GM12865 (cell line): Measurements from ENCODE around the gene DUSP5.

Experiments used
- DNase-seq: peaks from one replicate; pipeline ENCODE4 v3.0.0; 2010; ENCODE audit warnings: low read depth
- H3K4me3 ChIP-seq: 2 replicates; pipeline ENCODE4 v1.5.1; 2011; ENCODE audit warnings: mild to moderate bottlenecking, low read depth, low read length, control low read depth
- CTCF ChIP-seq: IDR thresholded peaks from 2 replicates; pipeline ENCODE4 v1.5.1; 2011; ENCODE audit warnings: low read length, control low read depth, low read depth, inconsistent platforms; ENCODE audit not compliant: insufficient read depth; ENCODE audit errors: missing control alignments

The DUSP5 gene

GRCh38 chr10:110534571-110534970, 36.9 kb downstream of the DUSP5 start:
- DNase-seq, result no peak
- TF ChIP-seq CTCF, result no peak
- H3K4me3 ChIP-seq, result no peak overlapping the region

GRCh38 chr10:110535958-110536891, 38.5 kb downstream of the DUSP5 start:
- DNase-seq, result peak; percentile 84
- TF ChIP-seq CTCF, result peak; percentile 36
- H3K4me3 ChIP-seq, result no peak overlapping the region

GRCh38 chr10:110539091-110539490, 41.4 kb downstream of the DUSP5 start:
- no peak overlapping the region for H3K4me3 ChIP-seq
- no peak for DNase-seq
- no peak for TF ChIP-seq CTCF

- no peak overlapping the region for H3K4me3 ChIP-seq
- peak; percentile 38 for DNase-seq
- TF ChIP-seq CTCF, result no peak
These were observed 42.3 kb downstream of the DUSP5 start for GRCh38 chr10:110540031-110540430.

- DNase-seq, result no peak
- no peak for TF ChIP-seq CTCF
- H3K4me3 ChIP-seq, result no peak overlapping the region
These were observed 47.3 kb downstream of the DUSP5 start for GRCh38 chr10:110544958-110545537.

GRCh38 chr10:110546077-110546476, 48.4 kb downstream of the DUSP5 start:
- TF ChIP-seq CTCF, result no peak
- H3K4me3 ChIP-seq, result no peak overlapping the region

More at GRCh38 chr10:110546077-110546476, 48.4 kb downstream of the DUSP5 start:
- DNase-seq, result no peak
